ENCODE results near the gene RIMKLB.
"Not testable (repeated sequence)": the region's sequence is repeated elsewhere in the genome, so short reads cannot be mapped to it uniquely, and the experiment has no call there.

Gene RIMKLB

GRCh38 chr12:8820676-8821407, 123.1 kb downstream of the RIMKLB start:
- not testable (repeated sequence) for DNase-seq (ENCODE audit: low read depth)

- DNase-seq (ENCODE audit: low read depth) = no peak
Observed at GRCh38 chr12:8821591-8821990, 123.8 kb downstream of the RIMKLB start.

GRCh38 chr12:8822298-8822697, 124.5 kb downstream of the RIMKLB start, which contains the start of gene A2ML1:
TSS of gene A2ML1 (plus strand) at chr12:8822621. CDS start at chr12:8822652, 31 bp downstream.
- no peak for DNase-seq (ENCODE audit: low read depth)

GRCh38 chr12:8823565-8824300, 125.9 kb downstream of the RIMKLB start:
- DNase-seq (ENCODE audit: low read depth) = no peak

GRCh38 chr12:8827551-8828256, 129.9 kb downstream of the RIMKLB start:
- DNase-seq (ENCODE audit: low read depth) = no peak

- DNase-seq (ENCODE audit: low read depth) = no peak
Observed at GRCh38 chr12:8828257-8829124, 130.7 kb downstream of the RIMKLB start.

GRCh38 chr12:8829125-8829518, 131.3 kb downstream of the RIMKLB start:
- DNase-seq (ENCODE audit: low read depth) = no peak

- DNase-seq (ENCODE audit: low read depth) = no peak
Observed at GRCh38 chr12:8829621-8830020, 131.8 kb downstream of the RIMKLB start.

GRCh38 chr12:8831116-8831515, 133.3 kb downstream of the RIMKLB start:
- no peak for DNase-seq (ENCODE audit: low read depth)

GRCh38 chr12:8832500-8832899, 134.7 kb downstream of the RIMKLB start:
- no peak for DNase-seq (ENCODE audit: low read depth)
